HG03439 (cell line): ENCODE data around the gene NCAM1.
"Not testable (repeated sequence)": the region's sequence is repeated elsewhere in the genome, so short reads cannot be mapped to it uniquely, and the experiment has no call there.

ENCODE experiments used
- ATAC-seq: cut with Tn5 transposase; IDR thresholded peaks from one replicate; pipeline ENCODE4 v1.9.1; 2021; ENCODE audit warnings: mild to moderate bottlenecking, moderate library complexity; ENCODE audit not compliant: unreplicated experiment

NCAM1 gene

DNA sequence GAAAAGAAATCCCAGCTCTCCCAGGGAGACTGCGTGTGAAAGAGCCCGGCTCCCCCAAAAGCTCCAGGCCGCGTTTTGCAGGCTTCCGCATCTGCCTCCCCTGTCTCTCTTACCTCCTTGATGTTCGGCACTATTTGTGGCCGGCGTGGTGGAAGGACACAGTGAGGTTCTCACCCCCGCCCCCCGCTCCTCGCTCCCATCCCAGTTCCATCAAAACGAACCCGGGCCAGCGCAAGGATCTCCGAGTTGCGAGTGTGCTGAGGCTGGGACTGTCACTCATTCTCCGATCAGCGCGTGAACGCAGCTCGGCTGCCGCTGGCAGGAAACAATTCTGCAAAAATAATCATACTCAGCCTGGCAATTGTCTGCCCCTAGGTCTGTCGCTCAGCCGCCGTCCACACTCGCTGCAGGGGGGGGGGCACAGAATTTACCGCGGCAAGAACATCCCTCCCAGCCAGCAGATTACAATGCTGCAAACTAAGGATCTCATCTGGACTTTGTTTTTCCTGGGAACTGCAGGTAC lies at the start of gene NCAM1:
Gene NCAM1, plus strand, starts transcription at position 275 of the 523 bp plus-strand sequence.
- no peak for ATAC-seq

DNA sequence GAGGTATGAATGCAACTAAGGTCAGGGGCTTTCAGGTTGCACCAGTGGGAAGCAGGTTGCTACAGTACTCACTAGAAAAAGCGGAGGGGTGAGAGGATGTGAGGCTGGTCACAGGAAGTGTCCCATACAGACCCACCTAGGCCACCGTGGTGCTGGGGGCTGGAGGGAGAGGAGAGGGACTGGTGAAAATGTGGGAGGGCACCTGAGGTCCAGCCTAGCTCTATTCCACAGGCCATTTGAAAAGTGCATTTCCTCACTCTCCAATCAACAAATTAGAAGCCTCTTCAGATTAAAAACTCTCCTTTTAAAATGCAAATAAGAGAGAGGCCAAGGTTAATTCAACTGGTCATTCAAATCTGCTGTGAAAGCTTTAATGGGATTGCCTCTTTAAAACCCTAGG lies 38.6 kb upstream of the NCAM1 start:
- ATAC-seq = no peak

- ATAC-seq = not testable (repeated sequence)
These were observed 36.4 kb upstream of the NCAM1 start for GRCh38 chr11:112924836-112925235.

- ATAC-seq = no peak
These were observed 35.5 kb upstream of the NCAM1 start for GRCh38 chr11:112925516-112926310.

GRCh38 chr11:112928136-112928535 lies 33.1 kb upstream of the NCAM1 start:
- no peak for ATAC-seq

- ATAC-seq = no peak
These were observed 31.8 kb upstream of the NCAM1 start for GRCh38 chr11:112929432-112929831.

- no peak for ATAC-seq
These were observed 29.5 kb upstream of the NCAM1 start for GRCh38 chr11:112931703-112932102.

DNA sequence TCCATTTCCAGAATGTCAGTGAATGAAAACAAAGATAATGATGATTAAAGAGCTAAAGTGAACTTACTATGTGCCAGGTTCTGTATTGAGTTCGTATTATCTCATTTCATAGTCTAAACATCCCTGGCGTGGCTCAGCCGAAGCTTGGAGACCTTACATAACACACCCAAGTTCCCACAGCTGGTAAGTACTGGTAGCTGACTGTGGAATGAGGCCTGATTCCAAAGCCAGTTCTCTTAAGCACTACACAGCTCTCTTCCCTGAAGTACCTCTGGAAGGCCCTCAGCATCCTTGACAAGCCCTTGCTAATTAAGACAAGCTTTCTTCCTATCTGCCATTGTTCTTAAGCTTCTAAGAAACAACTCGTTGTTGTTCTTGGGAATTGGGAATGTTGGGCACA lies 28.6 kb upstream of the NCAM1 start:
- no peak for ATAC-seq

- ATAC-seq = no peak
These were observed 27.2 kb upstream of the NCAM1 start for GRCh38 chr11:112933970-112934369.

DNA sequence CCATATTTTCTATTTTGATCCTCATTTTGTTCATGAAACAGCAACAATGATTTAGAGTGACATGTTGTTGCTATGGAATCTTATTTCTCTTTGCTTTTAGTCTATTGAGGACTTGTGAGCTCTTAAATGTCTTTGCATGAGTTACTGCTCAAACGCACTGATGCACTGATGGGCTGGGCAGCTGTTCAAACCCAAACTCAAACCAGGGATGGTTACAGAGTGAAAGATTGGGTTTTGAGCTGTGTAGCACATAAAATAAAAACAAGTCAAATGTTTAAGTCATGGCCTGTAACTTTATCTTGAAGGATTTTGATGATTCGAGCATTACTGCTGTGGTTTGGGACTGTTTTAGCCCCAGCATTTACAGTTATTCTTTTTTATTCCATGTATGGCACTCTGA lies 20.1 kb upstream of the NCAM1 start:
- ATAC-seq = no peak

DNA sequence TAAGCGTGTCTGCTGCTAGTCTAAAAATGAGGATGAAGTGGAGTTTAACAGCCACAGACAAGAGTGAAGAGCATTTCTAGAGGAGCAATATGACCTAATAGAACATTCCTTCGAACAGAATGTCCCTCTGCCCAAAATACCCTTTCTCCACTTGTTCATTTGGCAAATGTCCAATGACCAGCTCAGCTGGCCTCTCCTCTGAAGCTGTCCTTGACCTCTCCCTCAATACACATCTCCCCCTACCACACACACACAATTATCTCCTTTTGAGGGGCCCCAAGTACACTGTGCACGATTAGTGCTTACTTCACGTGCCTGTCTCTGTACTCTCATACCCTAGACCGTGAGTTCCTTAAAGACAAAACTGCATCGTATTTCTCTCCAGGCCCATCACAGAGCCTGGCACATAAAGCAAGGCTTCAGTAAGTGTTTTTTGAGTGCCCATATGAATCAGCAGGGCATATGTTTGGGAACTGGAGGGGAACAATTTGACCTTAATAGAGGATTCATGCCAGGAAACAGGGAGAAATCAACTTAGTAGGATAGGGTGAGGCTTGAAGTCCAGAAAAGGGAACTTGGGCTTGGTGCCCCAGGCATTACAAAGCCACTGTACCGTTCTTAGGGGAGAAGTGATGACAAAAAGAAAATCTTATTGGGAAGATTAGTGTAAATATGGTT lies 18.1 kb upstream of the NCAM1 start:
- ATAC-seq = no peak

DNA sequence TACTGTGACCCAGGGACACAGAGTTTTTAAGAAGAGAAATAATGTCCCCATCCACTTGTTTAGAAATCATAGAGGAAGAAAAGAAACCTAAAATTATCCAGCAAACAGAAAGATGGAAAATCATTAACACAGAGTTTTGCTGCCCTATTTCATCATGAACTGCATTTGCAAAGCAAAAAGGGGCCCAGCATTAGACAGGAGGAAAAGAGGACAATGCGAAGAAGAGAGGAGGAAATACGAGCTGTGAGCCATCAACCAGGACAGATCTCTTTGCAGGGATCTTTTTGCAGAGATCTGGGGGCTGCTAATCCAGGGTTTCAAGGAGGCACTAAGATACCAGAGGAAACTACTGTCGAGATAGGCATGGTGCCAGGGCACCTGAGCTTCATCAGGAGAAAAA lies 14.4 kb upstream of the NCAM1 start:
- no peak for ATAC-seq

- no peak for ATAC-seq
These were observed 11.2 kb upstream of the NCAM1 start for GRCh38 chr11:112949781-112950575.

DNA sequence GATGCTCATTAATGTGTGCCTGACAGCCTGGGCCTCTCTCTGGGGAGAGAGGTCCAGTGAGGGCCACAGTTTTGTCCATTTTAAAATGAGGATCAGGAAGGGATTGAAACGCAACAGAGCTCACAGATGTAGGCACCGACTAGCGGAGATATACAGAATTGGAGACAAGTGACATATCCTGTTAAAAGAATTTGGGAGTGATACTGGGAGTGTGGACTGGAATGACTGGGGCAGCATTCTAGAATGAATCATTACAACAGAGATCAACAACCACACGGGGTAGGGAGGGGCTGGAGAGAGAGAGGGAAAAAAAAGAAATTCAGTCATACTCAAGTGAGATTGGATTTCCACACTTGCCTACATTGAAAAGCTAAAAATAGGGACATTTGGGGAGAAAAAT lies 2.5 kb upstream of the NCAM1 start:
- no peak for ATAC-seq

DNA sequence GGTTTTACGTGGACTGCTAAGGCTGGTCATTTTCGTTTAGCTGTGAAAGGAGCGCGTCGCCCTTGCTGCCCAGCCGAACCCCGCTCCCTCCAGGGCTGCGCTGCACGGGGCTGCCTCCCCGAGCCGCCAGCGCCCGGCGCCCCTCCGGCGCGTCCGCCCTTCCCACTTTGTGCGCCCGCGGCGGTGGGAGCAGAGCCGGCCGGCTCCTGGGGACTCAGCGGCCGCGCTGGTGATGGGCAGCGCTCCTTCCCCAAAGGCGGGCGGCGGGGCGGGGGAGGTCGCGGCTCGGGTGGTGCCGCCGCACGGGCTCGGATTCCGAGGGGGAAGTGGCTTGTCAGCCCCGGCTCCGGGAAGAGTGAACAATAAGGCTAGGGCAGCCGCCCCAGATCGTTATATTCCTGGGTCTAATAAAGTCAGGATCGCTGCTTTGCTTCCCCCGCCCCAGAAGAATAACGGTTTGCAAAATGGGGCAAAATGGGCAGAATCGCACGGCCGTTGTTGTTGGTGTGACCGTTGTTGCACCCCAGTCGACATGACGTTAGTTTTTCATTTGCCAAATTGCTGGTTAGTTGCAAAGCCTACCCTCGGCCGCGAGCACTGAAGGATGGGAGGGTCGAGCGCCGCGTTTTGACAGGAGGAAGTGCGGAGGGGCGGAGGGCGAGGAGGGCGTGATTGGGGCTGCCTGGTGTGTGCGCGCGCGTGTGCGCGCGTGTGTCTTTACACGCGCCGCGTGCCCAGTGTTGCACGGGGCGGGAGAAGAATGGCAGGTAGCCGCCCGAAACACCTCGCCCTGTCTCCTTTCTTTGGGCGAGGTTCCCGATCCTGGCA lies 745 bp downstream of the NCAM1 start:
- ATAC-seq = no peak

DNA sequence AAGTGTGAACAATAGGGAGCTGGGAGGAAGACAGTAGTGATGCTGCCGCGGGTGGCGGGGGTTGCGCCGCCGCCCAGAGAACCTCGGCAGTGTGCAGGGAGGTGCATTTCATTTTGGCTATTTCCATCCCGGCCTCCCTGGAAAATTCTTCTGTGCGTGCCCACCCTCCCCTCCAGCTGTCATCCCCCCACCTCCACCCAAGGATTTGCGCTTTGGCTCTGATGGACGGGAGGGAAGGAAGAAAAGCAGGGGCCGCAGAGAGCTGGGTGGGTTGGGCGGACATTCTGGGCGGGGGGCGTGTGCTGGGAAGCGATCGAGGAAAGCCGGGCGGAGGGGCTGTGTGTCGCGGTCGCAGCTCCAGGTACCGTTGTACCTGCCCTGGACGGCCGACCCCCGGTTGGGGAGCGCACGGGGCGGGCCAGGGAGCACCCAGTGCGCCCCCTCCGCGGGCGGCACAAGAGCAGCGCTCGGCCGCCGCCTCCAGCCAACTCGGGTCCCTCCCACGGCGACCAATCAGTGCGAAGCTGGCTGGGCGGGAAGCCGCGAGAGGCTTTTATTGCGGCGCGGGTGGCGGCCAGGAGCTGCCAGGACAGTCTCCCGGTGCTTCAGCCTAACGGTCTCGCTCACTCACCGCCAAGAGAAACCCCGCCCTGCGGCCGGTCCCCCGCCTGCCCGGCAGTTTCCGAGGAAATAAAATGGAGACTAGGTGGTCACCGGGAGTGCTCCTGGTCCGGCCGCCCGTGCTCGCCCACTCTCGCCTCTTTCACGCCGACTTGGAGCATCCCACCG lies 1.6 kb downstream of the NCAM1 start:
- no peak for ATAC-seq

DNA sequence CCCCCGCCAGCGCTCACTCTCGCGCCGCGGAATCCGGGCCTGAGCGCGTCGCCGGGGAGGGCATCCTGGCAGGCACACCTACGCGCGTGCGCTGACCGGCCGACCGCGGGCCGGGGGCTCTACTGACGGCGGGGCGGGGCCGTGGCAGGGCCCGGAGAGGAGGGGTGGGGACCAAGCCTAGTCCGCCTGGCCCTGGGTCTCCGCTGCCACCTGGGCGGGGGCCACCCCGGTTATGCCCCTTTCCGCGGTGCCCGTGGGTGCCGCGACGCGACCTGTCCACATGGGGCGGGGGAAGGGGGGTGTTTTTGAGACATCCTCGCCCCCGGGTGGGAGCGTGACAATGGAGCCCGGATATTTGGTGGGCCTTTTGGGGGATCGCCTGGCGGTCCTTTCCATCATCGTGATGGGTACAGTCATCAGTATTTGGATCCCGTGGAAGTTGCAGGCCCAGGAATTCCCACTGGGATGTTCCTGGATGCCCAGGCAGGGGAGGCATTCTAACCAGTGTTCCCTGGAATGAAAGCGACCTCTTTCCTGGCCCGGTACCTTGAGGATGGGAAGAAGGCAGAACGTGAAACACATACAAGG lies 2.2 kb downstream of the NCAM1 start:
- ATAC-seq = no peak

- no peak for ATAC-seq
These were observed 4.4 kb downstream of the NCAM1 start for GRCh38 chr11:112965656-112966055.

- ATAC-seq = no peak
These were observed 5.3 kb downstream of the NCAM1 start for GRCh38 chr11:112966561-112966960.
